Bone marrow (tissue), 2 donors: ENCODE results near the gene ITPRID1.
"Not testable (repeated sequence)": the region's sequence is repeated elsewhere in the genome, so short reads cannot be mapped to it uniquely, and the experiment has no call there.

Experiments used
- DNase-seq, 2 donors: peaks; one replicate each; lab custom pipeline; 2025; lab: John Stamatoyannopoulos, UW

ITPRID1 gene

DNA sequence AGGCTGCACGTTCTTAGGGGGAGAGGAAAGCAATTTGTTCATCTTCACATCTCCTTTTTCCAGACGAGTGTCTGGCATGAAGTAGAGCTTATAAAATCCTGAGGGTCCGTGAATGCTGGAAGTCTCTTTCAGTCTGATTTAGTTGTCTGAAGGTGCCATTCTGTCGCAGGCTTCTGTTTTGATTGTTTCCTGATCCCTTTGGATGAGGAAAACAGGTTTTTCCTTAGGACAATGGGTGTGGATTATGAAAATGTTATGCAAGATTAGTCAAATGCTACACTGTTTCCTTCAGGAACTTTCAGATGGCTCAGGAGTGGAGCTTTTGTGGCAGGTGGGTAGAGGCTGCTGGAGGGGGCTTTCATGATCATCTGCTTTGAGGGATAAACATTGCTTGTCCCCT lies at the start of gene ITPRID1:
TSS of gene ITPRID1 (plus strand) at position 301 of the 400 bp plus-strand sequence. CDS start 38,935 bp downstream, outside the sequence.
- no peak for DNase-seq

DNA sequence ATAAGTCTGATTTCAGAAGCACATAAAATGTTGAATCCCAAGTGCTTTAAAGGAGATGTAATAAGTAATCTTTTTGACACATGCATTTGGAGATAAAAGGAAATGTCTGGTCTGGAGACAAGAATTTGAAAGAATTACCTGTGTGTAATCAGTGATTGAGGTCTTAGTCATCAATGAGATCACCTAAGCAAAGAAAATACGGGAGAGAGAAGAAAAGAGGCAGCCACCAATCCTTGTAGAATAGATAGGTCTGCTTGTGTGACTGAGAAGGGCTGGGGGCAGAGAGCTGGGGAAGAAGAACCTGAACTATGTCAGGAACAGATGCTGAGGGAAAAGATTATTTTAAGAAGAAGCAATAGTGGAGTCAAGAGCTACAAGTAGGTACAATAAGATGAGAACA lies 49.3 kb upstream of the ITPRID1 start:
- DNase-seq, result no peak

DNA sequence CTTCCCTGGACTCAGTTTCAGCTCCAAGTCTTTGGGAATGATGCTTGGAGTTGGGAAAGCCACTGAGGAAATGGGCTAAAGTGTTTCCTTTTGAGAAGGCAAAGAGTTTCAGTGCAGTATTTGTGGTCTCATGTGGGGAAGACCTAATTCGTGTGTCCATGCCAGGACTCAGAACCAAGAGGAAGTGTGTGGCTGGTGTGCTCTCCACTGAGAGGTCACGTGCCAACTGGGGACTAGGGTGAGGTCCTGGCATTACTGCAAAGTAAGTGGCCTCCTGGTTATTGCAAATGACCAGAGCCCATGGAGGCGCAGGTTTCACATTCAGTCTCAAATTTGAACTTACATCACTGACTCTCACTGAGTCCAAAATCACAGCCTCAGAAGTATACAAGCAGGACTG lies 48.6 kb upstream of the ITPRID1 start:
- no peak for DNase-seq

DNA sequence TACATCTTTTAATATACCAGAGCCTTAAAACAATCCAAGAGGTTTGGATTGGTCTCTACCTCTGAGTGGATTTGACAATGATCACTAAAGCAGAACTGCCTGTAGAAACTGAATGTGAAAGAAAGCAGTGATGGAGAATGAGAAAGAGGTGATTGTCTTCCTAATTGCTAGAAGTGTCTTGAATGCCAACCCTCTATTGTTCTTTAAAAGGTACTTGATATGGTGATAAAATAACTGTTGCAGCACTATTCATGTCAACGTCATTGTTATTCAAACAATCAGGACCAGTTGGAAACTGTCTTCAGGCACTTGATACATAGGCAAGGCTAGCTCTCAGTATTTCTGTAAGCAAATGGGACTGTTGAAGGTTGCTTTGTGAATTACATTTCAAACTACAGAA lies 47.9 kb upstream of the ITPRID1 start:
- no peak for DNase-seq

DNA sequence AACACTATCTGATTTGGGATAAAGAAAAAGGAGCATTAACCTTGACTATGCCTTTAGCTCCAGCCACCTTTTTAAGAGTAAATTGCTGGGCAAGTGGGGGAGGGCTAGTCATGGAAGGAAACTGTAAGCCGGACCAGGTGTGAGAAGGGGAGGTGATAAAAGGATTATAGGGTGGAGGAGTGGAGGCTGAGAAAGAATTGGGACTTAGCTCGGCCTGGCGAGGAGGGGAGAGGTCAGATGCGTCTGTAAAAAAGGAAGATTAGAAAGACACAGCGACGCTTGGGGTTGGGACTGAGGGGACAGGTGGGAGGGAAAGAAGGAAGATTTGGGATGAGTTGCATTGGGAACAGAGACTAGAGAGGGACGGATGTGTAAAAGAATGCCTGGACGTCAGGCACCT lies 43.0 kb upstream of the ITPRID1 start:
- DNase-seq, result not testable (repeated sequence)

DNA sequence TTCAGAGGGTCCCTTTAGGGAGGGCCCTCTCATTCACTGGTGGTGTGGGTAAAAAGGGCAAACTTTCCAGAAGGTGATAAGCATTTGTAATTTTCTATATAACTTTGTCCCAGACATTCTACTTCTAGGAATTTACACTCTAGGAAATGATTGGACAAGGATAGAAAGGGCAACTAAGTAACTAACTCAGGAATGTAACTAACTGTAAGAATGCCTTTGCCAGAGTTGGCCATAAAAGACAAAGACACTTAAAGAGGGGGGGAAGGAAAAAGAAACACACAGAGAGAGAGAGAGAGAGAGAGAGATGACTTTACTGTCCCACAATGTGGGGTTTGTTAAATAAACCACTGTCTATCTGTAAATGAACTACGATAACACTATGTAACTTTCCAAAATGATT lies 38.5 kb upstream of the ITPRID1 start:
- DNase-seq, result no peak

DNA sequence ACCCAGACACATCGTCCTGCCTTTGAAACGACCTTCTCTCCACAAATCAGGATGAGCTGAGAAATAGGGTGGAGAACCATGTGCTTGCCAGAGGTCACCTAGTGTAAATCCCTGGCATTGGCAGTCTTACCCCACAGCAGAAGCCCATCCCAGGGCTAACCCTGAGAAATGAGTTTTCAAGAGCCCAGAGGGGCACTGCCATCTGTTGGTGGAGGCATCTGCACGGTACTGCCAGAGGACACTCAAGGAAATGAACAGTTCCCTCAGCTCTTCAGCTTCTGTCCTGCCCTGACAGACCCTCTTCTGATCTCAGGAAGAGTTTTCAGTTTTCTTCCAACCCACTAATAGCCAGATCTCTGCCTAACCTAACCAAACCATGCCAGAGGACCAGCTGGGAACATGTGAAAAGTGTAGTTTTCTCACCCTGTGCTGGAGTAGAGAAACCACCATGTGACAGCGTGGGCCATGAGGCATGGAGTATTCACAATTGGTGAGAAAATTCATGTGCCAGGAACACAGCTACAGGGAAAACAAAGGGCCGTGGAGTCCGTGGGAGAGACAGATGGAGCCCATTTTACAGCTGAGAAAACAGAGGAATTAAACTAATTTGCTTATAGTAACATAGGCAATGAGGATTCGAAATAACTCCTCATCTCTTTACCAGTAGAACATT lies 37.7 kb upstream of the ITPRID1 start:
- no peak for DNase-seq

DNA sequence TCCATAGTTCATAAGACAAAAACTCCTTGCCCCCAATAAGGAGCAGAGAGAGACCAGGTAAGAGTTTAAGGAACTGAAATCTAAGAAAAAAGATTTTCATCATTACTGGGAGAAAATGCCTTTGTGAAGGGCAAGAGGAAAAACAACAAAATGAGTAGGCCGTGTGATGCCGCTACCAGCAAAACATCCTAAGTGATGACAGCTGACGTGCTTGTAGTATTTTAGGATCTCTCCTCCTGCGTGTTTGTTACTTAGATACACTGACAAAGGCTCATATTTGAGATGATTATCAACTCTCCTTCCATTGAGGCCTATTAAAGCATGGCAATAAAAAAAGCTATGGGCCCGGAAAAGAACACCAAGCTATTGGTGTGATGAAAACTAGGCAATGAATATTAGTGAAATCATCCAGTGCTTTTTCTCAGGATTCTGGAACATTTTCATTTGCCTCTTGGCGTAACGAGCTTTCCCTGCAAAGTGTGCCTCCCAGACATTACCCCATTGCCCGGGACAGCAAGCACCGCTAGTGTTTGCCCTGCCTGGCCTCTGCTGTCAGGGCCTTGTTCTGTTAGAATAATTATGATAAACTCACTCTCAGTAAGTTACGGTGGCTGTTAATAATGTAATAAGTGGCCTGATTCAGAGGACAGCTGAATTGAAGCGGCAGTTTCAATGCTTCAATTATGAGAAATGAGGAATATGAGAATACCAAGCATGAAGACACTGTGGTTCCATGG lies 36.8 kb upstream of the ITPRID1 start:
- DNase-seq, result no peak

DNA sequence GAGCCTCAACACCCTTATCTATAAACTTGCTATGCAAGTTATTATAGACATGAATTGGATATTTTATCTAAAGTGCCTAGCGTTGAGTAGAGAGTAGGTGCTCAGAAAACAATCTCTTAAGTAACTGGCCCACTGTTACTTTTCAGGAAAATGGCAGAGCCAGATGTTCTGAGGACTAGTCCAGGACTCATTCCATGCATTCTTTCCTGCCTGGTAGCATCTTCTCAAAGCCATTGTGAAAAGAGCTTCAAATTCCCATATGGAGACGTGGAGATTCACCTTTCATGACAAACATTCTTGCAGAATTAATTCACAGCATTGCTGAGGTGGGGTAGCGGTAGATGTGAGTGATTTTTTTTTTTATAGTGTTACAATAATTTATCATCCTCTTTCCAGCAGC lies 35.9 kb upstream of the ITPRID1 start:
- DNase-seq, result no peak

DNA sequence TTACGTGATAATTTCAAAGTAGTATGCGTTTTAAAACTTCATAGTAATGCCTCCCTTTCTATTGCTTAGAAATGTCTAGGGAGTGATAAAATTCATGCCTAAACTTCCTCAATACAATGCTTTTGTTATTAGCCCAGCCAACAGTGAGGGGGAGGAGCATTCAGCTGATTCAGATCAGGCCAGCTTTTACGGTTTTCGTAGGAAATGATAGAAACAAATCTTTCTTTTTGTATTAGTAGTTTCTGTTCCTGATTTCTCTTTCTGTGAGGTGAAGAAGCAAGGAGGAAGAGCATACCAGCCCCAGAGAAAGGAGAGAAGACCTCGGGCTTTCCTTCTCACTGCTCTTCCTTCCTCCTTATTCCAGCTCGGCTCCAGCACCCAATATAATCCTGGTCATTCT lies 35.2 kb upstream of the ITPRID1 start:
- DNase-seq, result no peak

DNA sequence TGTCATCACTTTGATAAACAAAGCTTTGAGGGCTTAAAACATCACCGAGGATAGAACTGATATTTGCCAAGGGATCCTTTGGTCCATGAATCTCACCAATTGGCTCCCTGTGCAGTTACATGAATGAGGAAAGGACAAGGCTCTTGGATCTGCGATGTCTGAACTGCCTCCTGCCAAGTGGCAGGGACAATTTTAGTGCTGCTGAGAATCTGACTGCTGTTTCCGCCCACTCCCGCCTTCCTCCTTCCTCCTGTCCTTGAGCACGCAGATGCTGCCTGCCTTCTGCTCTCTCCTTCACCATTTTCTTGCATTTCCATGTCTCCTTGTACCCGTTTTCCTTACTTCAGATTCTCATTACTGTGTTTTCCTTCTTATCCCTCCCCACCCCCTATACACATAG lies 26.8 kb upstream of the ITPRID1 start:
- DNase-seq, result no peak

DNA sequence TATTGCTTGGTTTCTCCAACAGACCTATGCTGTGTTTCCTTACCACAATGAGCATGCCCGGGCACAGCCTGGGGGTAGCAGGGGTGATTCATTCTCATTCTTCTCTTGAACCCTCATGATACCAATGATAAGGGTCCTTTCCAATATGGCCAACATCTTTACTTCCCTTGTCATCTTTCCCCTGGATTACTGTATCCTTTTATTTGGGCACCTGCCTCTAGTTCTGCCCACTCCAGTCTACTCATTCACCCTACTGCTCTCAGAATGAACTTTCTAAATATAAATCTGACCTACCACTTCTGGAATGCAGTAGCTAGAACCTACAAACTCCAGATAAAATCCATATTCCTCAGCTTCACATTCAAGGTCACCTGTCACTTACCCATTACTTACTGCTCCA lies 26.4 kb upstream of the ITPRID1 start:
- DNase-seq, result no peak

DNA sequence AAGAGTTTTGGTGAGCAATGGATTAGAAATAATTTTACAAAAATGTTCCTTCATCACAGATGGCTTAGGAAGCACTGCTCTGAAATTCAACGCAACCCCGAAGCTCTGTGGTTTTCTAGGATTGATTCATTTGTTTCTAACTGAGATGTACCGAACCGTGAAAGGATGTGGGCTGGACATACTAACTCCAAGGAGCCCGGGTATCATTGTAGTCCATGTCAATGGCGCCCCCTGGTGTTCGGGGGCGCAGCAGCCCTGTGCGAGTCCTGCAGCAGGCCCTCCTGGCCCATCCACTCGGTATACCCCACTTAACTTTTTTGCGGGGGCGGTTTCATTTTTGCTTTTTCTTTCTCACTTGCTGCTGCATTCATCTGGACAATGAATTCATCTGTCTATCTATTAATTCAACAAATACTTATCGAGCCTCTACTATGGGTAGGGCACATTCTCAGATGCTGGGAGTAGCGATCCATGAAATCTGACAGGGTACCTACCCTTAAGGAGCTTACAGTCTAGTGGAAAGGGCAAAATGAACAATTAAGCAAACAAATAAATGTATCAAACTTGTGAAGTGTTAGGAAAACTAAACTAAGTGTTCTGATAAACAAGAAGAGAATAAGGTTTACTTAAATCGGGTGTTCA lies 25.2 kb upstream of the ITPRID1 start:
- DNase-seq, result peak in 1 of 2 donors; percentile 12

DNA sequence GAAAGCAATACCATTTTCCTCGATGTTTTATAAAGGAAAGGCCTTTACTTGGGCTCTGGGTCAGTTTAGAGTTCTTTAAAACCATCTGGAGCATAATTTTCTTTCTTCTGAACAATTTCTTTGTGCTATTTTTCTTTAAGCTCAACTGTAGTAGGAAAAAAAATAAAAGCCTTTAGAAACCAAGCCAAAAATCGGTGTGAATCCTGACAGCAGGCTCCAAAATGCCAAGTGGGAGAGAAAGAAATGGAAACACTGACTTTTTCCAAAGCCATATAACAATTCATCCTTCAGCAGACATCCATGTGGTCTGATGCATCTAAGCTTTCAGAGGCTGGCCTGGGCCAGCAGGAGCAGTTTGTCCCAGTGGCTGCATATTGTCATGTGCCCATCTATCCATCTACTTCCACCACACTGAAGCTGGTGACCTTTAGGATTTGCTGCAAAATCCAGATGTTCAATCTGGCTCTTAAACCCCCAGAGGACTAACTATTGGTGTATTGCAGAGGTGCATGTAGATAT lies 23.0 kb upstream of the ITPRID1 start:
- DNase-seq, result no peak

DNA sequence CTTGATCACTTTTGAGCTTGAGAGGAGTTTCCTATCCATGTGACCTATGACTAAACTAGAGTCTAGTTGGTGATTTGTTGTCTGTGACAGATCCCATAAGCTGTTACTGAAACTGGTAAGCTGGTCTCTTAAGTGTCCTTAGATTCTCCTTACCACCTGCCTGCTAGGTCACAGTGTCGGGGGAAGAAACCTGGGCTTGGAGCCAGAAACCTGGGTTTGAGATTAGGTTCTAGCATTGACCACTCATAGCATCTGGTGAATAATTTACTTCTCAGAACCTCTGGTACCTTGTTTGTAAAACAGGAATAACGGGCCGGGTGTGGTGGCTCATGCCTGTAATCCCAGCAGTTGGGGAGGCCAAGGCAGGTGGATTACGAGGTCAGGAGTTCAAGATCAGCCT lies 21.8 kb upstream of the ITPRID1 start:
- no peak for DNase-seq

DNA sequence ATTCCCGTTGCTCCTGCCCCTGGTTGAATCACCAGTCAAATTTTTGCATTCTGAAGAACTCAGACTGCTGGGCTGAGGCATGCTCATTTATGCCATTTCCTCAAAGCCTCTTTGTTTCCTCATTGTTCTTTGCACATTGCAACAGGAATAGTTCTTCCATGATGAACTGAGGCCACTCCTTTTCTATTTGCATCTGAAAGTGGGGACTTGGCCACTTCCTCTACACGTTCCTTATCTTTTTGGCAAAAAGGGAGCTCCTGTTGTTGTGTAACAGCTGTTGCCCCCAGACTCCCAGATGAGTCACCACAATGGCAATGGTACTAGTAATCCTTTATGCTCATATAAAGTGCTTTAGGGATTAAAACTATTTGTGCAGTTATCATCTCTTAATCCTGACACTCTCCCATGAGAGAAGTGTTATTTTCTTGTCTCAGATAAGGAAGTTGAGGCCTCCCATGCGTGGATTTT lies 20.1 kb upstream of the ITPRID1 start:
- no peak for DNase-seq

DNA sequence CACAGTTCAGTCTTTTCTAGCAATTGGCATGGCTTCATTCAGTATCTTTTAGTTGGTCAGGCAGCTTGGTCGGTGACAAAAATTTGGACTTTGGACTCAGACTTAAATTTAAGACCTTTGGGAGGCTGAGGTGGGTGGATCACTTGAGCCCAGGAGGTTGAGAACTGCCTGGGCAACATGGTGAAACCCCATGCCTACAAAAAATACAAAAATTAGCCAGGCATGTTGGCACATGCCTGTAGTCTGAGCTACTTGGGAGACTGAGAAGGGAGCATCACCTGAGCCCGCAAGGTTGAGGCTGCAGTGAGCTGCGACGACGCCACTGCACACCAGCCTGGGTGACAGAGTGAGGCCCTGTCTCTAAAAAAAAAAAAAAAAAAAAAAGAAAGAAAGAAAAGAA lies 19.5 kb upstream of the ITPRID1 start:
- DNase-seq, result no peak

DNA sequence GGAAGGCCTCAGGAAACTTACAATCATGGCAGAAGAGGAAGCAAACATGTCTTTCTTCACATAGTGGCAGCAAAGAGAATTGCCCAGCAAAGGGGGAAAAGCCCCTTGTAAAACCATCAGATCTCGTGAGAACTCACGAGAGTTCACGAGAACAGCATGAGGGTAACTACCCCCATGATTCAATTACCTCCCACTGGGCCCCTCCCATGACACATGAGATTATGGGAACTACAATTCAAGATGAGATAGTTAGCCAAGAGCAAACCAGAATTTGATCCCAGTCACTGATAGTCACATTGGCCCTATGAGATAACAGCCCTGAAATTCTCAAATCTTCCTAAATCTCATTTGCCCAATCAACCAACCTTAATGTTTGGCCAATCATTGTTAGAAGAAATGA lies 18.2 kb upstream of the ITPRID1 start:
- no peak for DNase-seq

DNA sequence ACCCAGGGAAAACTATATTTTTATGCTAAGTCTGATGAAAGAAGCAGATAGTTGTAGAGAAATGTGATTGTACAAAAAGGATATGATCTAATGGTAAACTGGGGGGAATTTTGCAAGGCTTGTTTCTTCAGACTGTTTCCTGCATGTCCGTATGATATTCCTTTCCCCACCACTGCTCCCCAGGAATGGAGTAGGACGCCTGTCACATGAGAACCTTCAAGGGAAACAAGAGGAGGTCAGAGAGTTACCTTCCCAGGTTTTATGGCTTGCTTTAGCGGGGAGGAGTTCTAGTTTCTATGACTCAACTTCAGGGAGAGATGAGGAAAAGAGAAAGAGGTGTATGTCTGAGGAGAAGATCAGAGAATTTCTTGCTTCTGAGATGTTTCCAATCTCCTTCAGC lies 16.4 kb upstream of the ITPRID1 start:
- no peak for DNase-seq

DNA sequence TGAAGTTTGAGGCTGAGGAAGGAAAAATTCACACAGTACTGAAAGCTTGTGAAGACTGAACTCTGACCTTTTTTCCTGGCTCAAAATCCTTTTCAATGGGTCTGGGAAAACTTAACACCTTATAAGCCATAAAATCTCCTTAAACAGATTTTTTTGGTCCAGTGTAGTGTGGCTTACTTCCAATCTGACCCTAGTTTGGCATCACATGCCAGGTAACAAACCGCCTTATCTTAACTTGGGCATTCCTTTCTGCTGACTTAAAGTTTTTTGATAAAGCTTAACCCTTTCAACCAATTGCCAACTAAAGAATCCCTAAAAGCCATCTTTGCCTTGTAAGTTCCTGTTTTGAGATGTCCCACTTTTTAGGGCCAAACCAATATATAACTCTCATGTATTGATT lies 13.2 kb upstream of the ITPRID1 start:
- DNase-seq, result no peak

DNA sequence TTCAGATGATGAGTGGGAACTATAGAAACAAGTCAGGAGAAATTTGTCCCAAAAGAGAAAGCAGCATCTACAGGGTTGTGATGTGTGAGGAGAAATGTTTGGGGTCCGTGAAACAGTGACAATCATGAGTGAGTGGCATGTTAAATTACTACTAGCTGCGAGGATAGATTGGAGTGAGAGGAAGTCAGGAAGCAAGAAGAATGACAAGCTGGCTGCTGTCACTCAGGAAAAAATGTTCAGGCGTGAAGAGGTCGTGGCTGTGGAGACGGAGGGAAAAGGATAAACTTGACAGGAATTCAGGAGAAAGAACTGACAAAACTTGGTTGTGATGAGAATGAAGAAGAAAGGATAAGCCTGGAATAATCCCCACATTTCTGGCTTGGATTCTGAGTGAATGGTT lies 5.1 kb upstream of the ITPRID1 start:
- DNase-seq, result no peak

DNA sequence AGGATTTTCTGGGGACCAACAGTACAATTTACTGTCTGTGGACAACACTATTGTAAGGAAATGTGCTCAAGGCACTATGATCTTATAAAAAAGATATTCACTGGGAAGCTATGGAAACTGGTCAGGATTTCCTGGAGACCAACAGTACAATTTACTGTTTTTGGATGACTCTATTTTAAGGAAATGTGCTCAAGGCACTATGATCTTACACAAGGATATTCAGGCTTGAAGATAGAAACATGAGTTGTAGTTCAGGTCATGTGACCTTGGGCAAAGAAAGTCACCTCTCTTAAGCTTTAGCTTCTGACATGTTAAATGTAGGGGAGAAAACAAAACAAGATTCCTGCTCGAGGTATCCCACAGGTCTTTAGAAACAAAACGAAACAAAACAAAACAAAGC lies 1.7 kb upstream of the ITPRID1 start:
- DNase-seq, result no peak
